ENCODE data around the gene RPS6KA2.

Gene RPS6KA2

DNA sequence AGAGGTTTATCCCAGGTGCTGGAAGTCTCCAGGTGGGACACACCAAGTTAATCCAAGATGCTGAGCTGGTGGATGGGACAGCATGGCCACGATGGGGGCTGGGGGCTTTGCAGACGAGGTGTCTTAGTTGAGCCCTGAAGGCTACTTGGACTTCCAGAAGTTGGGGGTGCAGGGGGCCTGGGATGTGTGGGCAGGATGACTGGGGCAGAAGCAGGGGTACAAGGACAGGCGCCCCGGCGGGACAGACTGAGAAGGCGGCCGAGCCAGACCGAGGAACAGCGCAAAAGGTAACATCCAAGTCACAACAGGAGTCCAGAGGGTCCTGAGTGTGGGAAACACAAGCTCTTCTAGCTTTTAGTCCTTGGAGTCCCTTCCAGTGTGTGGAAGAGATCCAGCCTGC, 64.3 kb downstream of the RPS6KA2 start:
- Histone ChIP-seq H4K20me1 (ENCODE audit: insufficient read depth, low read length) (no peaks in the 10 kb centered on the region), H3K9ac (ENCODE audit: low read depth, low read length) (no peak overlapping the region), H3K4me2 (ENCODE audit: insufficient read depth, low read length) (no peak overlapping the region), H3K27ac (ENCODE audit: low read length) (no peak overlapping the region), H3K27me3 (ENCODE audit: insufficient read depth, low read length, poor library complexity) (no peaks in the 10 kb centered on the region), H3K36me3 (ENCODE audit: insufficient read depth, low read length) (no peaks in the 10 kb centered on the region), H3K9me3 (ENCODE audit: insufficient read depth, low read length, severe bottlenecking) (peaks cover 3% of the 10 kb centered on the region), H3K79me2 (ENCODE audit: insufficient read depth, low read length) (no peaks in the 10 kb centered on the region), H3K4me3 (ENCODE audit: low read depth in 1 of 2, low read length in 2 of 2) (no peak overlapping the region), H3K4me1 (ENCODE audit: insufficient read depth, low read length) (no peaks in the 10 kb centered on the region), H2AFZ (ENCODE audit: low read depth, low read length) (no peak overlapping the region)
- no peak for DNase-seq
- no peak for ATAC-seq (ENCODE audit: insufficient read depth, low read depth)
- TF ChIP-seq EZH2 (IDR thresholded peaks at IDR 0.05; ENCODE audit: borderline replicate concordance, low read depth, low read length, severe bottlenecking): no peak
- TF ChIP-seq, protein P1, sequence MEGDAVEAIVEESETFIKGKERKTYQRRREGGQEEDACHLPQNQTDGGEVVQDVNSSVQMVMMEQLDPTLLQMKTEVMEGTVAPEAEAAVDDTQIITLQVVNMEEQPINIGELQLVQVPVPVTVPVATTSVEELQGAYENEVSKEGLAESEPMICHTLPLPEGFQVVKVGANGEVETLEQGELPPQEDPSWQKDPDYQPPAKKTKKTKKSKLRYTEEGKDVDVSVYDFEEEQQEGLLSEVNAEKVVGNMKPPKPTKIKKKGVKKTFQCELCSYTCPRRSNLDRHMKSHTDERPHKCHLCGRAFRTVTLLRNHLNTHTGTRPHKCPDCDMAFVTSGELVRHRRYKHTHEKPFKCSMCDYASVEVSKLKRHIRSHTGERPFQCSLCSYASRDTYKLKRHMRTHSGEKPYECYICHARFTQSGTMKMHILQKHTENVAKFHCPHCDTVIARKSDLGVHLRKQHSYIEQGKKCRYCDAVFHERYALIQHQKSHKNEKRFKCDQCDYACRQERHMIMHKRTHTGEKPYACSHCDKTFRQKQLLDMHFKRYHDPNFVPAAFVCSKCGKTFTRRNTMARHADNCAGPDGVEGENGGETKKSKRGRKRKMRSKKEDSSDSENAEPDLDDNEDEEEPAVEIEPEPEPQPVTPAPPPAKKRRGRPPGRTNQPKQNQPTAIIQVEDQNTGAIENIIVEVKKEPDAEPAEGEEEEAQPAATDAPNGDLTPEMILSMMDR (IDR thresholded peaks at IDR 0.05; ENCODE audit: borderline replicate concordance, extremely low read depth, low read length, poor library complexity, severe bottlenecking): no peak

DNA sequence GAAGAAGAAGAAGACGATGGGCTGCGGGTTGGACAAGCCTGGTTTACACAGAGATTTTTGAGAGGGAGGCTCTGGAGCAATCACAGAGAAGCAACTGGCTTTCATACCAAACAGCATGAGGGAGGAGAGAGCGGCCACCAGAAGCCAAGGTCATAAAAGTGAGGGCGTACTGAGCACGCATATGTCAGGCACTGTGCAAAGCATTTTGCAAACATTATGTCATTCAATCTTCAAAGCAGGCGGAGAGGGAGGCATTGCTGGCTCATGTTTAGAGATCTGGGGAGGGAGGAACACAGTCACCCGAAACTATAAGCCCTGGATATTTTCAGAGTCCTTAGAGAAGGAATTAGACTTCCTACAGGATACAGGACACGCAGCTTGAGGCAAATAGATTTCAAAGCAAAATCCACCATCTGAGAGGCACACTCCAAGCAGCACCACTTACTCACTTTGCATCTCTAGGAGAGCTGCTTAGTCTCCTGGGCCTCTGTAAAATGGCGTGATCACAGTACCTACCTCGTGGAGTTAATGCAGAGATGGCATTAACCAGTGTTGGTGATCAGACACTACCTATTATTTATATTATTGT, 65.2 kb downstream of the RPS6KA2 start:
- H3K4me1 ChIP-seq (ENCODE audit: insufficient read depth, low read length): peaks cover 5% of the 10 kb centered on the region; the same call in 1 of the 2 replicates
- H3K9ac ChIP-seq (ENCODE audit: low read depth, low read length): no peak overlapping the region
- no peaks in the 10 kb centered on the region for H4K20me1 ChIP-seq (ENCODE audit: insufficient read depth, low read length)
- ATAC-seq (ENCODE audit: insufficient read depth, low read depth) (no peak), DNase-seq (no peak)
- no peak overlapping the region for H3K4me3 ChIP-seq (ENCODE audit: low read depth in 1 of 2, low read length in 2 of 2)
- no peak for TF ChIP-seq EZH2 (IDR thresholded peaks at IDR 0.05; ENCODE audit: borderline replicate concordance, low read depth, low read length, severe bottlenecking)
- H2AFZ ChIP-seq (ENCODE audit: low read depth, low read length): no peak overlapping the region
- peaks cover 3% of the 10 kb centered on the region for H3K9me3 ChIP-seq (ENCODE audit: insufficient read depth, low read length, severe bottlenecking)
- H3K27me3 ChIP-seq (ENCODE audit: insufficient read depth, low read length, poor library complexity): no peaks in the 10 kb centered on the region
- H3K36me3 ChIP-seq (ENCODE audit: insufficient read depth, low read length): no peaks in the 10 kb centered on the region
- no peak overlapping the region for H3K4me2 ChIP-seq (ENCODE audit: insufficient read depth, low read length)
- H3K27ac ChIP-seq (ENCODE audit: low read length): no peak overlapping the region
- no peaks in the 10 kb centered on the region for H3K79me2 ChIP-seq (ENCODE audit: insufficient read depth, low read length)

DNA sequence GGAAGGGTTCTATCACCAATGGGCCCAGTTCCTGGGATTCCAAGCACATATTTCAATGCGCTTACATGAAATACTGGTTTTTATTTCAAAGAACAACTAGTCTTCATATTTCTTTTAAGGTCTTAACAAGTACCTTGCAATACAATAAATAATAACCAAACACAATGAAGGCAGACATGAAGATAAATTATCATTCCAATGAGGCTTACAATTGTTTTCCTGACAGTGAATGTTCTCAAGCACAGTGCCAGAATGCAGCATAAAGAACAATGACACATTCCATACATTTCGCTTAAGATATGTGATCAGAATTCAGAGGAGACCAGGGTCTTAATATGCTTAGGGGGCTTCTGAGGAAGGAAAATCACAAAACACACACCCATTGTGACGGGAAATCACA, 66.8 kb downstream of the RPS6KA2 start:
- Histone ChIP-seq H3K27me3 (ENCODE audit: insufficient read depth, low read length, poor library complexity) (no peaks in the 10 kb centered on the region), H3K4me3 (ENCODE audit: low read depth in 1 of 2, low read length in 2 of 2) (no peak overlapping the region), H3K4me2 (ENCODE audit: insufficient read depth, low read length) (no peak overlapping the region), H3K9ac (ENCODE audit: low read depth, low read length) (no peak overlapping the region), H2AFZ (ENCODE audit: low read depth, low read length) (no peak overlapping the region), H3K27ac (ENCODE audit: low read length) (no peak overlapping the region), H3K36me3 (ENCODE audit: insufficient read depth, low read length) (no peaks in the 10 kb centered on the region), H3K9me3 (ENCODE audit: insufficient read depth, low read length, severe bottlenecking) (peaks cover 3% of the 10 kb centered on the region), H3K4me1 (ENCODE audit: insufficient read depth, low read length) (peaks cover 6% of the 10 kb centered on the region; the same call in 1 of the 2 replicates), H3K79me2 (ENCODE audit: insufficient read depth, low read length) (no peaks in the 10 kb centered on the region), H4K20me1 (ENCODE audit: insufficient read depth, low read length) (no peaks in the 10 kb centered on the region)
- no peak for DNase-seq
- ATAC-seq (ENCODE audit: insufficient read depth, low read depth): no peak
- TF ChIP-seq, protein P1 (IDR thresholded peaks at IDR 0.05; ENCODE audit: borderline replicate concordance, extremely low read depth, low read length, poor library complexity, severe bottlenecking): no peak
- TF ChIP-seq EZH2 (IDR thresholded peaks at IDR 0.05; ENCODE audit: borderline replicate concordance, low read depth, low read length, severe bottlenecking): no peak

DNA sequence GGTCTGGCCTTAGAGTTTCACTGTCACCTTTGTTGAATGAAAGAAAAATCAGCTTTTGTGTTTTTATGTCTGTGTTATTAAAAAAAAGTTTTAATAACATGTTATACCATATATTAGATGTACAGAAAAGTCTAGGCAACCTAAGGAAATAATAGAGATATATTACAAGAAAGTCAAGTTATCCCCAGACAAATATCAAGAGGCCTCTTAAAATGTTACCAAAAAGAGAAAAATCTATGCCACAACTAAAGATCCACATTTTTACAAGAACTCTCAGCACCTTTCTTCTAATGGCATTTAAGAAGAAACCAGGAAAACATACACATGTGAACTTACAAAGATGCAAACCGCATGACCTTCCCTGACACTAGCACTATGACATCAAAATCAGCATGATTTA, 67.4 kb downstream of the RPS6KA2 start:
- ATAC-seq (ENCODE audit: insufficient read depth, low read depth) (no peak), DNase-seq (no peak)
- Histone ChIP-seq H3K4me1 (ENCODE audit: insufficient read depth, low read length) (peaks cover 6% of the 10 kb centered on the region; the same call in 1 of the 2 replicates), H3K27ac (ENCODE audit: low read length) (no peak overlapping the region), H3K36me3 (ENCODE audit: insufficient read depth, low read length) (no peaks in the 10 kb centered on the region), H3K4me2 (ENCODE audit: insufficient read depth, low read length) (no peak overlapping the region), H3K9ac (ENCODE audit: low read depth, low read length) (no peak overlapping the region), H3K4me3 (ENCODE audit: low read depth in 1 of 2, low read length in 2 of 2) (no peak overlapping the region), H4K20me1 (ENCODE audit: insufficient read depth, low read length) (no peaks in the 10 kb centered on the region), H3K27me3 (ENCODE audit: insufficient read depth, low read length, poor library complexity) (no peaks in the 10 kb centered on the region), H2AFZ (ENCODE audit: low read depth, low read length) (no peak overlapping the region), H3K79me2 (ENCODE audit: insufficient read depth, low read length) (no peaks in the 10 kb centered on the region), H3K9me3 (ENCODE audit: insufficient read depth, low read length, severe bottlenecking) (peaks cover 3% of the 10 kb centered on the region)
- TF ChIP-seq, protein P1 (IDR thresholded peaks at IDR 0.05; ENCODE audit: borderline replicate concordance, extremely low read depth, low read length, poor library complexity, severe bottlenecking): no peak
- TF ChIP-seq EZH2 (IDR thresholded peaks at IDR 0.05; ENCODE audit: borderline replicate concordance, low read depth, low read length, severe bottlenecking): no peak
